NCI-H2107 treated with DMSO at 0.1 percent for 48 hours (cell line): ENCODE data around the gene KCNMA1.
"Not testable (repeated sequence)": the region's sequence is repeated elsewhere in the genome, so short reads cannot be mapped to it uniquely, and the experiment has no call there.

Source experiments
- DNase-seq: peaks from one replicate; lab custom pipeline; 2025; ENCODE audit not compliant: unreplicated experiment; lab: John Stamatoyannopoulos, UW

The KCNMA1 gene

GRCh38 chr10:77605466-77605865 is 32.1 kb downstream of the KCNMA1 start:
- DNase-seq = no peak

- no peak for DNase-seq
Measured at GRCh38 chr10:77604941-77605351, 32.7 kb downstream of the KCNMA1 start.

- no peak for DNase-seq
Measured at GRCh38 chr10:77604063-77604462, 33.5 kb downstream of the KCNMA1 start.

GRCh38 chr10:77603534-77603927 is 34.1 kb downstream of the KCNMA1 start:
- peak; percentile 14 for DNase-seq

GRCh38 chr10:77602913-77603533 is 34.6 kb downstream of the KCNMA1 start:
- DNase-seq = no peak

GRCh38 chr10:77602231-77602912 is 35.2 kb downstream of the KCNMA1 start:
- no peak for DNase-seq

- no peak for DNase-seq
Measured at GRCh38 chr10:77601488-77601887, 36.1 kb downstream of the KCNMA1 start.

- DNase-seq = no peak
Measured at GRCh38 chr10:77600640-77601039, 37.0 kb downstream of the KCNMA1 start.

GRCh38 chr10:77599651-77600050 is 38.0 kb downstream of the KCNMA1 start:
- DNase-seq = no peak

GRCh38 chr10:77598606-77599005 is 39.0 kb downstream of the KCNMA1 start:
- no peak for DNase-seq

- no peak for DNase-seq
Measured at GRCh38 chr10:77597560-77597959, 40.0 kb downstream of the KCNMA1 start.

GRCh38 chr10:77594471-77594783 is 43.2 kb downstream of the KCNMA1 start:
- no peak for DNase-seq

GRCh38 chr10:77593771-77594470 is 43.7 kb downstream of the KCNMA1 start:
- DNase-seq = no peak

GRCh38 chr10:77592946-77593636 is 44.5 kb downstream of the KCNMA1 start:
- no peak for DNase-seq

- no peak for DNase-seq
Measured at GRCh38 chr10:77592510-77592909, 45.1 kb downstream of the KCNMA1 start.

GRCh38 chr10:77591238-77591880 is 46.2 kb downstream of the KCNMA1 start:
- DNase-seq = no peak

GRCh38 chr10:77590344-77591237 is 47.0 kb downstream of the KCNMA1 start:
- no peak for DNase-seq

- DNase-seq = not testable (repeated sequence)
Measured at GRCh38 chr10:77589703-77590102, 47.9 kb downstream of the KCNMA1 start.

GRCh38 chr10:77588886-77589285 is 48.7 kb downstream of the KCNMA1 start:
- DNase-seq = no peak

GRCh38 chr10:77587416-77587790 is 50.2 kb downstream of the KCNMA1 start:
- DNase-seq = no peak
